B cell (primary cell): ENCODE results near the gene EML1.

Experiments
- EZH2 ChIP-seq: IDR thresholded peaks from 2 replicates; pipeline ENCODE4 v1.6.1; 2012; ENCODE audit warnings: borderline replicate concordance, low read depth, mild to moderate bottlenecking, moderate library complexity, low read length; ENCODE audit not compliant: insufficient read depth, poor library complexity, severe bottlenecking
- TF ChIP-seq, protein P1 (sequence below): fragments of 200-600 bp; IDR thresholded peaks from one replicate; pipeline ENCODE4 v1.8.0; 2022; ENCODE audit warnings: antibody characterized with exemption, mild to moderate bottlenecking

DNA sequence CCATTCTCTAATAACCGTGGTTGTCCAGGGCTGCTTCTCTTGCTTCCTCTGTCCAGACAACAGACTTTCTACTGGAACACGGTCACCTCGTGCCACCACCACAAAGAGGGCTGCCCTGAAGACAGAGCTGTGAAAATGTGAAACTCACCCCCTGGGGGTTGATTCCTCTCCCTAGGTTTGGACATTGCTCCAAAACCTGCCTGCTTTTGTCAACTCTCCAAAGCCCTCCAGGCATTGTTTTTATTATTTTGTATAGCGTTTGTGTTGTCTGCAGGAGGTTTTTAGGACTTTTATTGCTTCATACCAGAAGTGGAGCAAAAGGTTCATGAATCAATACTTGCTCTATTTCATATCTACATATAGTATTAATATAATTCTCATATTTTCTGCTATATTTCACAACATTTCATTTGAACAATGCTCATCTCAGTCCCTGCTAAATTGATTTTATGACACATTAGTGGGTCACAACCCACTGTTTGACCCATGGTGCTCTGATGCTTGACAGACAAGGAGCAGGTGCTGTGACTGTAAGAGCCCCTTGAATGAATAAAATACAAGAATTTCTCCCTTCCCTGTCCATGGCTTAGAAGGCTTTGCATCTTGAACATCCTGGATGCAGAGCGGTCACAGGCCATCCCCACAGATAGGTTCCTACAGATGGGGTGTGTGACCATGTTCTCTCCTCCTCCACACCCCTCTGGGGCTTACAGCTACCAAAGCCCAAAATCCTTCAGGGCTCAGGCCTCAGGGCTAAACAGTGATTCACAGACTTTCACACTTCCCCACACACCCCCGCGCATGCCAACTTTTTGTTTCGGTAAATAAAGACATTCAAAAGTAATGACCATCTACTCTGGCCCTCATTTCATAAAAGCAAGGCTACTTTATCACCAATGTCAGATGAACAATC lies 20.6 kb upstream of the EML1 start:
- TF ChIP-seq, protein P1, sequence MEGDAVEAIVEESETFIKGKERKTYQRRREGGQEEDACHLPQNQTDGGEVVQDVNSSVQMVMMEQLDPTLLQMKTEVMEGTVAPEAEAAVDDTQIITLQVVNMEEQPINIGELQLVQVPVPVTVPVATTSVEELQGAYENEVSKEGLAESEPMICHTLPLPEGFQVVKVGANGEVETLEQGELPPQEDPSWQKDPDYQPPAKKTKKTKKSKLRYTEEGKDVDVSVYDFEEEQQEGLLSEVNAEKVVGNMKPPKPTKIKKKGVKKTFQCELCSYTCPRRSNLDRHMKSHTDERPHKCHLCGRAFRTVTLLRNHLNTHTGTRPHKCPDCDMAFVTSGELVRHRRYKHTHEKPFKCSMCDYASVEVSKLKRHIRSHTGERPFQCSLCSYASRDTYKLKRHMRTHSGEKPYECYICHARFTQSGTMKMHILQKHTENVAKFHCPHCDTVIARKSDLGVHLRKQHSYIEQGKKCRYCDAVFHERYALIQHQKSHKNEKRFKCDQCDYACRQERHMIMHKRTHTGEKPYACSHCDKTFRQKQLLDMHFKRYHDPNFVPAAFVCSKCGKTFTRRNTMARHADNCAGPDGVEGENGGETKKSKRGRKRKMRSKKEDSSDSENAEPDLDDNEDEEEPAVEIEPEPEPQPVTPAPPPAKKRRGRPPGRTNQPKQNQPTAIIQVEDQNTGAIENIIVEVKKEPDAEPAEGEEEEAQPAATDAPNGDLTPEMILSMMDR, result no peak
- TF ChIP-seq EZH2, result no peak
